Endodermal cell (in vitro differentiated cells): ENCODE measurements around the gene NDUFA13. TPM values are rescaled to one million over a fixed set of nuclear protein-coding genes. Genes with fewer than 3 reads are reported as not detected.
A peak's percentile ranks its signal among the peaks of the same experiment; 100 is the strongest.

Source experiments
- DNase-seq: peaks from one replicate; pipeline ENCODE4 v3.0.0-alpha.2; 2017
- H3K27ac ChIP-seq: 2 replicates; pipeline ENCODE4 v1.5.1; 2013; ENCODE audit warnings: mild to moderate bottlenecking, low read depth, low read length, moderate library complexity
- H3K27me3 ChIP-seq: 2 replicates; pipeline ENCODE4 v1.6.1; 2013; ENCODE audit warnings: mild to moderate bottlenecking, low read length, moderate library complexity; ENCODE audit not compliant: insufficient read depth, control insufficient read depth, poor library complexity, severe bottlenecking
- H3K36me3 ChIP-seq: 2 replicates; pipeline ENCODE4 v1.7.0; 2013; ENCODE audit warnings: mild to moderate bottlenecking, low read length, moderate library complexity; ENCODE audit not compliant: control insufficient read depth, insufficient read depth
- H3K4me1 ChIP-seq: one replicate; pipeline ENCODE4 v1.7.0; 2013; ENCODE audit warnings: low read length; ENCODE audit not compliant: control insufficient read depth, insufficient read depth
- H3K4me3 ChIP-seq: 2 replicates; pipeline ENCODE4 v1.5.1; 2013; ENCODE audit warnings: mild to moderate bottlenecking, low read length, moderate library complexity
- H3K9ac ChIP-seq: 2 replicates; pipeline ENCODE4 v1.6.1; 2013; ENCODE audit warnings: mild to moderate bottlenecking, low read length, moderate library complexity; ENCODE audit not compliant: poor library complexity, severe bottlenecking; ENCODE audit errors: extremely low read depth
- H3K9me3 ChIP-seq: 2 replicates; pipeline ENCODE4 v1.6.1; 2013; ENCODE audit warnings: mild to moderate bottlenecking, low read length, moderate library complexity; ENCODE audit not compliant: control insufficient read depth
- H3K27ac Mint-ChIP-seq: 2 replicates; pipeline ENCODE4 v1.8.0; 2020; ENCODE audit warnings: mixed read lengths
- H3K27me3 Mint-ChIP-seq: 2 replicates; pipeline ENCODE4 v1.8.0; 2021; ENCODE audit warnings: mild to moderate bottlenecking, mixed read lengths; ENCODE audit not compliant: insufficient read depth
- H3K36me3 Mint-ChIP-seq: 2 replicates; pipeline ENCODE4 v1.8.0; 2020; ENCODE audit warnings: low read depth, mixed read lengths
- H3K4me1 Mint-ChIP-seq: 2 replicates; pipeline ENCODE4 v1.8.0; 2020; ENCODE audit warnings: mixed read lengths
- H3K4me3 Mint-ChIP-seq: 2 replicates; pipeline ENCODE4 v1.8.0; 2020; ENCODE audit warnings: mild to moderate bottlenecking, moderate library complexity, mixed read lengths
- H3K9me3 Mint-ChIP-seq: 2 replicates; pipeline ENCODE4 v1.8.0; 2020; ENCODE audit warnings: mild to moderate bottlenecking, mixed read lengths
- CTCF ChIP-seq: fragments of 200-600 bp; sonication (generic); conservative IDR thresholded peaks from 2 replicates; pipeline ENCODE4 v1.5.0; 2021; ENCODE audit warnings: antibody characterized with exemption, mild to moderate bottlenecking
- WGBS, 2 experiments: methylation state at CpG; one replicate each; pipeline versions ENCODE4 v1.1.5 to v1.1.7; 2013; ENCODE audit warnings: missing lambda C conversion rate in 2 of 2, mixed read lengths in 1 of 2; ENCODE audit not compliant: insufficient coverage in 1 of 2, insufficient read length in 1 of 2; 5-methylcytosine and 5-hydroxymethylcytosine counted together
- total RNA-seq, 2 donors: library from RNA; stranded (reverse); fragmentation: NEBNext Ultra II Directional in 1 of 2; extraction: Animal tissue kit (Norgen Biotek cat#: 25700) in 1 of 2; gene quantifications; 2 replicates in 1 of 2; 3 replicates in 1 of 2; pipeline ENCODE4 v1.2.1, GENCODE V29; 2021

NDUFA13 gene
- total RNA-seq, 2 donors from 2014 or later: 408 to 446 TPM

- H3K36me3 ChIP-seq: peaks cover 29% of the 10 kb centered on the region
- Mint-ChIP-seq H3K27ac (peak overlapping the region; percentile 96), H3K27me3 (no peaks in the 10 kb centered on the region), H3K4me3 (no peak overlapping the region), H3K36me3 (peaks cover 29% of the 10 kb centered on the region), H3K9me3 (no peaks in the 10 kb centered on the region), H3K4me1 (peaks cover 37% of the 10 kb centered on the region)
- H3K27me3 ChIP-seq: no peaks in the 10 kb centered on the region
- TF ChIP-seq CTCF: peak; percentile 91
- DNase-seq: peak; percentile 93
- H3K27ac ChIP-seq: peak overlapping the region; percentile 94
- H3K9ac ChIP-seq: no peak overlapping the region
- H3K9me3 ChIP-seq: no peaks in the 10 kb centered on the region
- H3K4me1 ChIP-seq: peaks cover 13% of the 10 kb centered on the region
- 54 to 59% methylated on average over 18 to 20 of the region's 20 CpGs for WGBS, 2 experiments
- no peak overlapping the region for H3K4me3 ChIP-seq
Observed at GRCh38 chr19:19490214-19490968, 25.6 kb upstream of the NDUFA13 start.

- TF ChIP-seq CTCF: no peak
- DNase-seq: no peak
- Histone ChIP-seq H3K36me3 (peaks cover 35% of the 10 kb centered on the region), H3K27ac (no peak overlapping the region), H3K9ac (no peak overlapping the region), H3K27me3 (no peaks in the 10 kb centered on the region), H3K9me3 (no peaks in the 10 kb centered on the region), H3K4me3 (no peak overlapping the region), H3K4me1 (peaks cover 13% of the 10 kb centered on the region)
- Mint-ChIP-seq H3K36me3 (peaks cover 39% of the 10 kb centered on the region), H3K27ac (peak overlapping the region; percentile 48), H3K9me3 (no peaks in the 10 kb centered on the region), H3K4me1 (peaks cover 32% of the 10 kb centered on the region), H3K4me3 (no peak overlapping the region), H3K27me3 (no peaks in the 10 kb centered on the region)
- 91 to 95% methylated on average over 12 to 15 of the region's 15 CpGs for WGBS, 2 experiments
Observed at GRCh38 chr19:19491321-19492025, 24.6 kb upstream of the NDUFA13 start.

GRCh38 chr19:19492026-19492610 lies 23.9 kb upstream of the NDUFA13 start:
- 94 to 96% methylated on average over 10 to 21 of the region's 21 CpGs for WGBS, 2 experiments

More at GRCh38 chr19:19492026-19492610, 23.9 kb upstream of the NDUFA13 start:
- Histone ChIP-seq H3K4me3 (no peak overlapping the region), H3K27me3 (no peaks in the 10 kb centered on the region), H3K27ac (no peak overlapping the region), H3K9ac (no peak overlapping the region), H3K36me3 (peaks cover 41% of the 10 kb centered on the region), H3K9me3 (no peaks in the 10 kb centered on the region), H3K4me1 (peaks cover 13% of the 10 kb centered on the region)
- no peak for DNase-seq
- peaks cover 29% of the 10 kb centered on the region for H3K4me1 Mint-ChIP-seq
- TF ChIP-seq CTCF: no peak
- H3K4me3 Mint-ChIP-seq: no peak overlapping the region
- H3K27ac Mint-ChIP-seq: peak overlapping the region; percentile 48
- H3K9me3 Mint-ChIP-seq: no peaks in the 10 kb centered on the region
- peaks cover 43% of the 10 kb centered on the region for H3K36me3 Mint-ChIP-seq
- no peaks in the 10 kb centered on the region for H3K27me3 Mint-ChIP-seq
